ENCODE data around the gene TMEM186.
"Not testable (repeated sequence)": the region's sequence is repeated elsewhere in the genome, so short reads cannot be mapped to it uniquely, and the experiment has no call there.

TMEM186 gene

DNA sequence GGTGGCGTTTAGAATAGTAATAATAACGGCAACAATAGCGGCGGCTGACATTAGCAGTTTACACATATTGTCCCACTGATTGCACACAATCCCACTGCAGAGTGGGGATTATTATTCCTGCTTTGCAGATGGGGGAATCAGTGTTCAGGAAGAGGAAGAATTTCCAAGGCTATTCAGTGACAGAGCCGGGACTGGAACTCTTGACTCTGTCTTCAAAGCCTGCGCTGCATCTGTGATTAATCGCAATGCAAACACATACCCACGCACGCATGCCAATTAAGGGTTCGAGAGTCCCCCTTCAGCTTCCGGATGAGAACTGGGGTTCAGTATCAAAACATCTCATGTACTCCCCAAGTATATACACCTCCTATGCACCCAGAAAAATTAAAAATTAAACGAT is 29.2 kb downstream of the TMEM186 start:
- no peak for DNase-seq

- no peak for DNase-seq
Measured at GRCh38 chr16:8767176-8767575, 30.3 kb downstream of the TMEM186 start.

- DNase-seq = no peak
Measured at GRCh38 chr16:8764525-8765250, 32.8 kb downstream of the TMEM186 start.

GRCh38 chr16:8763899-8764298 is 33.5 kb downstream of the TMEM186 start:
- DNase-seq = no peak

GRCh38 chr16:8763083-8763482 is 34.4 kb downstream of the TMEM186 start:
- DNase-seq = no peak

- DNase-seq = no peak
Measured at GRCh38 chr16:8762254-8762653, 35.2 kb downstream of the TMEM186 start.

DNA sequence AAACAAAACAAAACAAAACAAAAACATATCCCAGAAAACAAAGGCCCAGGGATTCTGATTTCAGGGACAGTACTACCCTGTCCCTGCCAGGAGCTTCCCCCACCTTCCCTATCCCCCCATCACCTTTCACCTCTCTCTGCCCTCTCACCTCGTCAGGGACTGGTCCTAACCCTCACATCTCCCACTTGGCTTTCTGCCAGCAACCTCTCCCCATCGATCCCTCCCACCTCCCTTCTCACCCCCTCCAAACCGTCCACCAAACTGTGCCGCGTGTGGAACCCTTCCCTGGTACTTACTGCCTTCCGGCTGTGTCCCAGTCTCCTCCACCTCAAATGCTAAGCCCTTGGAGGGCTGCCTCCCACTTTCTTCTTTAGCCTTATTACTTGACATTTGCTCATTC is 36.4 kb downstream of the TMEM186 start:
- no peak for DNase-seq

DNA sequence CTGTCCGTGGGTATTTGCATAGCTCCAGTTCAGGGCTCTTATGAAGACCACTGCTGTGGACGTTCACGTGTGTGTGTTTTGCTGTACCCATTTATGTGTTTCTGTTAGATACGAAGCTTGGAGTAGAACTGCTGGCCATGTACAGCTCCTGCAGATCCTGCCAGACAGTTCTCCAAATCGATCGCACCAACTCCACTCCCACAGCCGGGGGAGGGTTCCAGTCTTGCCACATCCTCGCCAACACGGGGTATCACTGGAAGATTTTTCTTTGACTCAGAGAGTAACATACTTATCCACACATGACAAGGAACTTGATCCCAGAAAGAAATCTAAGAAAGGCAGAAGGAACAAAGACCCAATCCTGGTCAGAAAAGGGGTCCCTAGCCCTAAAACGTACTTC is 37.4 kb downstream of the TMEM186 start:
- DNase-seq = no peak

DNA sequence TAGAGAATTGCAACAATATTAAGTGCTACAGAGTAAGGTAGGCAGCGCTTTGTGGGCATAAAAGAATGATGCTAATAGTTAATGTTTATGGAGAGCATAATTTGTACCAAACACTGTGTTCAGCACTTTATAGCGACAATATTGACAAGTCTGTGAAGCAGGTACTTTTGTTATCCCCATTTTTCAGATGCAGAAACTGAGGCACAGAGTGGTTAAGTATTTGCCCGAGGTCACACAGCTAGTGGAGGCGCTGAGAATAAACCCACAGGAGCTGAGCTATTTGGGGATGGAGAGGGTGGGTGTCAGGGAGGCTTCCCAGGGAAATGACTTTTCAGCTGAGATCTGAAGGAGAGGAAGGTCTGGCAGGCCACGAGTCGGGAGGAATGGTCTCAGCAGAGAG is 39.4 kb downstream of the TMEM186 start:
- DNase-seq = no peak

DNA sequence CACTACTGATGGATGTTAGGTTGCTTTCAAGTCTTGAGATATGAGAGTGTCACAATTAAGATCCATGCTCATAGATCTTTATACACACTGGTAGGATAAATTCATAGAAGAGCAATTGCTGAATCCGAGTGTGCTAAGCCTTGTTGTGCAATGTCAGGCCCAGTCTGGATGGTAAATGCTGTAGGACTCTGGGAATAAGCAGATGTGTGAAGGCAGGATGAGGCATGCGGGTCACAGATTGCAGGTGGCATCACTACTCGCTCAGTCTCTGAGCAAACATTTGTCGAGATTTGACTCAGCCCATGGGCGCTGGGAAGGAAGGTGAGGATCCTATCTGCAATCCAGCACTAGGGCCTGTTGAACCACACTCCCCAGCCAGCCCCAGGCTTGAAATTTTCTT is 40.7 kb downstream of the TMEM186 start:
- no peak for DNase-seq

GRCh38 chr16:8753416-8754054 is 43.9 kb downstream of the TMEM186 start:
- DNase-seq = no peak

GRCh38 chr16:8752706-8753105 is 44.7 kb downstream of the TMEM186 start:
- DNase-seq = no peak

GRCh38 chr16:8751481-8752311 is 45.7 kb downstream of the TMEM186 start:
- no peak for DNase-seq

DNA sequence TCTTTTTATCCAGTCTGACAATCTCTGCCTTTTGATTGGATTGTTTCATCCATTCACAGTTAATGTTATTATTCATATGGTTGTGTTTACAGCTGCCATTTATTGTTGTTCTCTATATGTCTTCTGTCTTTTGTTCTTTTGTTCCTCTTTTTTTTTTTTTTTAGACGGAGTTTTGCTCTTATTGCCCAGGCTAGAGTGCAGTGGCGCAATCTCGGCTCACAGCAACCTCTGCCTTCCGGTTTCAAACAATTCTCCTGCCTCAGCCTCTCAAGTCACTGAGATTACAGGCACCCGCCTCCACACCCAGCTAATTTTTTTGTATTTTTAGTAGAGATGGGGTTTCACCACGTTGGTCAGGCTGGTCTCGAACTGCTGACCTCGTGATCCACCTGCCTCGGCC is 48.5 kb downstream of the TMEM186 start:
- not testable (repeated sequence) for DNase-seq

Measured in stimulated activated naive CD4-positive, alpha-beta T cell treated with Interleukin-2 at 50 U/mL for 16 hours (primary cell).